Measurements from ENCODE around the gene MLLT11. TPM values are rescaled to one million over a fixed set of nuclear protein-coding genes. Genes with fewer than 3 reads are reported as not detected.

MLLT11 gene, protein sequence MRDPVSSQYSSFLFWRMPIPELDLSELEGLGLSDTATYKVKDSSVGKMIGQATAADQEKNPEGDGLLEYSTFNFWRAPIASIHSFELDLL
- 0.80 TPM for total RNA-seq

GRCh38 chr1:151060007-151060656 lies at the start of gene MLLT11:
Gene MLLT11 (plus strand): TSS chr1:151060397. CDS start chr1:151067225, 6,828 bp downstream.
- ATAC-seq = no peak

- no peak for ATAC-seq
These were observed 48.9 kb upstream of the MLLT11 start for GRCh38 chr1:151011154-151011850.

DNA sequence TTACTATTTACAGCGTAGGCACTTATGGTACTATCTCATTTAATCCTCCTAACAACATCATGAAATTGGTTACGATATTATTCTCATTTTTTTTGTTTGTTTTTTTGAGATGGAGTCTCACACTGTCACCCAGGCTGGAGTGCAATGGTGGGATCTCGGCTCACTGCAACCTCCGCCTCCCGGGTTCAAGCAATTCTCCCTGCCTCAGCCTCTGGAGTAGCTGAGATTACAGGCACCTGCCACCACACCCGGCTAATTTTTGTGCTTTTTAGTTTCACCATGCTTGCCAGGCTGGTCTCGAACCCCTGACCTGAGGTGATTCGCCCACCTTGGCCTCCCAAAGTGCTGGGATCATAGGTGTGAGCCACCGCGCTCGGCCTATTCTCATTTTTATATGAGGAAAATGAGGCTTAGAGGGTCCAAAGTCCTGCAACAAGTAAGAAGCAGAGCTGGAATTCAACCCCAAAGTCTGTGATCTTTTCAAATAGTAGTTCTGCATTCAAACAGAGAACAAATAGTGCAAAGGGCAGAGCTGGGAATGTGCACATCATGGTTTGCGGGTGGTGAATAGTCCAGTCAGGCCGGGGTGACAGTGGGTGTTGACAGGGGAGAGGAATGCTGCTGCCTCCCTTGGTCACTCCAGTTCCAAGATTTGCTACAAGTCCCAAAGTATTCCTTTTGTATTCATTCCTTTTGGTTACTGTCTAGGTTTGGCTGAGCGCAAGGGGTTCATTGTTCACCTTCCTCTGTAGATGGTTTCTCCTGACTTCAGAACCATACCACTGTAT lies 47.3 kb upstream of the MLLT11 start:
- ATAC-seq = no peak

- ATAC-seq = no peak
These were observed 46.7 kb upstream of the MLLT11 start for GRCh38 chr1:151013518-151013917.

DNA sequence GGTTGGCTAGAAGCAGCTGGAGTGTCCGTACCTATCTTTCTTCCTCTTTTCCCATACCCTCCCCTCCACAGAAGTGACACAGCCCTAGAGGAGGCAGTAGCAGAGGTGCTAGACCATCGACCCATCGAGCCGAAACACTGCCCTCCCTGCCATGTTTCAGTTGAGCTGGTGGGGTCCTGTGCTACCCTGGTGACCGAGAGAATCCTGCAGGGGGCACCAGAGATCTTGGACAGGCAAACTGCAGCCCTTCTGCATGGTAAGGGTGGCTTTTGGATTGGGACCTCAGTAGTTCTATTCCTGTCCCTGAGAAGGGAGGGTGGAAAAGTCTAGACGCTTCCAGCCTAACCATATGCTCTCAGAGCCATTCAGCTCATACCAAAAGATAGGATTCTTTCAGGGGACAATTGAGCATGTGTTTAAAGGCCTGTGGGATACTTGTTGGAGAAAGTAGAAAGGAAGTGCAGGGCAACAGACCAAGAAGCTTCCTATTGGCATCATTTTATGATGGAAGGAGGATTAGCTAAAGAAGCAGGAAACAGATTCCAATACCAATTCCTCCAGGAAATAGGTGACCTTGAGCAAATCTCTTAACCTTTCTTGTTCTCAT lies 35.6 kb upstream of the MLLT11 start:
- ATAC-seq = peak; percentile 89

DNA sequence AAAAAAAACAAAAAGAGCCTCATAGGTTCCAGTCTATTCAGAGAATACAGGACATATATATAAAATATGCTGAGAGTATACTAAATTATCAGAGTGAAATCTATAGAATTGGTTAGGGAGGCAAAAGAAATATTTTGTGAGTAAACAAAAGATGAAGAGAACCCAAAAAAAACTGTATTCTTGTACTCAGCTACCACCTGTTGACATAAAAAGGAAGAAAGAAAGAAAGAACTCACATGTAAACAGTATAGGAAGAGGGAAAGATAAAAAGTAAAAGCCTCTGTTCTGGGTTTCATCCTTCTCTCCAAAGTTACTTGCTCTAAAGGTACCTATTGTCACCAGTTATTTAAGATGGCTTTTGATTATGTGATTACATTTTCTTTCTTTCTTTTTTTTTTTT lies 33.7 kb upstream of the MLLT11 start:
- no peak for ATAC-seq

- no peak for ATAC-seq
These were observed 28.0 kb upstream of the MLLT11 start for GRCh38 chr1:151032164-151032563.

DNA sequence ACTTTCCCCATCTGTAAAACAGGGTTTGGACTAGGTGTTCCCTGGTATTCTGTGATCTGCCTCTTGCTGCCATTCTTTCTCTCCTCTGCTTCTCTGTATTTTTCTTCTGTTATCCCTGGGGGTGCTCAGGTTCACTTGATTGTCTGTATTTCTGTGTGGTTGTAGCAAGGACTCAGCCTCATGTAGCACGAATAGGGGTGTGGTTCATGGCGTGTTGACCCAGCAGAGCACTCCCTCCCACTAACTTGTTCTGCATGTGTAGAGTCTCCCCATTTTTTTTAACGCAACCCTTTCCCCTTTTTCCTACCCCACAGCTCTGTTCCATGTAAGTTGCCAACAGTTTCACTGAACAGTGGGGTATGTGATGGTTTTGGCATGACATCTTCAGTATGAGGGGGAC lies 25.0 kb upstream of the MLLT11 start:
- ATAC-seq = peak; percentile 43

DNA sequence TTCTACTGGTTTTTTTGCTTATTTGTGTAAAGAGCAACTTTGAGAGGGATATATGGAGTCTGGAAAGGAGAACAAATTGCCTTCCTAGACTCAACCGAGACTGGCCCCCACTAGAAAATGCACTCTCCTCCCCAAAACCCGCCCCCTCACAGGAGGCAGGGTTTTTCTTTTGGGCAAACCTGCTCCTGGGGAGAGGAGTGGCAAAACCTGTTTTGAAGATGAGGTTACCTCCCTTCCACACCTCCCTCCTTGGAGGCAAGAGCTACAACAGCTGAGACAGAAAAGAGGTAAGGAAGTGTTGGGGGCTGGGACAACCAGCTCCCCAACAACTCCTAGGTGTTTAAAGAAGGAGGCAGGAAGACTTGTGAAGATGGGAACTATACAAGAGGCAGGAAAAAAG lies 23.8 kb upstream of the MLLT11 start, which contains the start of gene BNIPL:
Gene BNIPL, plus strand, starts transcription at position 231 of the 400 bp plus-strand sequence. Its CDS starts 140 bp downstream, at position 371.
- ATAC-seq = peak; percentile 87

- ATAC-seq = peak; percentile 58
These were observed 23.2 kb upstream of the MLLT11 start for GRCh38 chr1:151037032-151037431.

DNA sequence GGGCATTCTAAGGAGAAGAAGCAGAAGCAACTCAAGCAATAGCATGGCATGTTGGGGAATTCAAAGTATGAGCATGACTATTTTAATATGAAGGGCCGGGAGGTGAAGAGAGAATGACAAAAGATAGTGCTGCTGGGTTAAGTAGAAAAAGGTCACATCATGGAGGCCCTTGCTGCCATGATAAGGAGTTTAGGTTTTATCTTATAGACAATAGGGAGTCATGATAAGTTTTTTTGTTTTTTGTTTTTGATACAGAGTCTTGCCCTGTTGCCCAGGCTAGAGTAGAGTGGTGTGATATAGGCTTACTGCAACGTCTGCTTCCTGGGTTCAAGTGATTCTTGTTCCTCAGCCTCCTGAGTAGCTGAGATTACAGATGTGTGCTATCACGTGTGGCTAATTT lies 20.7 kb upstream of the MLLT11 start:
- no peak for ATAC-seq

DNA sequence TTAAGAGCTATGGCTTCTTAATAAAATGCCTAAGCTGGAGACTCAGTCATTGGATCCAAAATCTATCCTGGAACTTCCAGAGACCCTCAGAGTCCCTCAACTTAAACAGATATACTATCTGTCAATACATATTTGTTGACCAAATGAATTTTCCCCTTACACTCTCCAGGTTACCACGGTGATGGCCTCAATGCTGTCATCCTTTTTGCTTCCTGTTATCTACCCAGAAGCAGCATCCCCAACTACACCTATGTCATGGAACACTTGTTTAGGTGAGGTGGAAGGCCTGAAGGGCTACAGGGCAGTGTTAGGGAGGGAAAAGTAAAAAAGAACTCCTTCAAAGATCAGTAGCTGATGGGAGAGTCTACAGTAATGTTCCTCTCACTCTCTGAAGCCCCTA lies 17.0 kb upstream of the MLLT11 start:
- ATAC-seq = no peak

GRCh38 chr1:151047591-151047924 lies 12.6 kb upstream of the MLLT11 start, which contains the start of gene C1orf56:
Gene C1orf56 (plus strand): TSS chr1:151047751. CDS start chr1:151047848, 97 bp downstream.
- peak; percentile 51 for ATAC-seq

DNA sequence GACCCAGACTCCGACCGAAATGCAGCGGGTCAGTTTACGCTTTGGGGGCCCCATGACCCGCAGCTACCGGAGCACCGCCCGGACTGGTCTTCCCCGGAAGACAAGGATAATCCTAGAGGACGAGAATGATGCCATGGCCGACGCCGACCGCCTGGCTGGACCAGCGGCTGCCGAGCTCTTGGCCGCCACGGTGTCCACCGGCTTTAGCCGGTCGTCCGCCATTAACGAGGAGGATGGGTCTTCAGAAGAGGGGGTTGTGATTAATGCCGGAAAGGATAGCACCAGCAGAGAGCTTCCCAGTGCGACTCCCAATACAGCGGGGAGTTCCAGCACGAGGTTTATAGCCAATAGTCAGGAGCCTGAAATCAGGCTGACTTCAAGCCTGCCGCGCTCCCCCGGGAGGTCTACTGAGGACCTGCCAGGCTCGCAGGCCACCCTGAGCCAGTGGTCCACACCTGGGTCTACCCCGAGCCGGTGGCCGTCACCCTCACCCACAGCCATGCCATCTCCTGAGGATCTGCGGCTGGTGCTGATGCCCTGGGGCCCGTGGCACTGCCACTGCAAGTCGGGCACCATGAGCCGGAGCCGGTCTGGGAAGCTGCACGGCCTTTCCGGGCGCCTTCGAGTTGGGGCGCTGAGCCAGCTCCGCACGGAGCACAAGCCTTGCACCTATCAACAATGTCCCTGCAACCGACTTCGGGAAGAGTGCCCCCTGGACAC lies 12.1 kb upstream of the MLLT11 start:
- ATAC-seq = peak; percentile 84

GRCh38 chr1:151048645-151049032 lies 11.6 kb upstream of the MLLT11 start:
- ATAC-seq = no peak

GRCh38 chr1:151049458-151049857 lies 10.7 kb upstream of the MLLT11 start:
- ATAC-seq = peak; percentile 1

GRCh38 chr1:151050051-151050688 lies 10.0 kb upstream of the MLLT11 start:
- ATAC-seq = no peak

DNA sequence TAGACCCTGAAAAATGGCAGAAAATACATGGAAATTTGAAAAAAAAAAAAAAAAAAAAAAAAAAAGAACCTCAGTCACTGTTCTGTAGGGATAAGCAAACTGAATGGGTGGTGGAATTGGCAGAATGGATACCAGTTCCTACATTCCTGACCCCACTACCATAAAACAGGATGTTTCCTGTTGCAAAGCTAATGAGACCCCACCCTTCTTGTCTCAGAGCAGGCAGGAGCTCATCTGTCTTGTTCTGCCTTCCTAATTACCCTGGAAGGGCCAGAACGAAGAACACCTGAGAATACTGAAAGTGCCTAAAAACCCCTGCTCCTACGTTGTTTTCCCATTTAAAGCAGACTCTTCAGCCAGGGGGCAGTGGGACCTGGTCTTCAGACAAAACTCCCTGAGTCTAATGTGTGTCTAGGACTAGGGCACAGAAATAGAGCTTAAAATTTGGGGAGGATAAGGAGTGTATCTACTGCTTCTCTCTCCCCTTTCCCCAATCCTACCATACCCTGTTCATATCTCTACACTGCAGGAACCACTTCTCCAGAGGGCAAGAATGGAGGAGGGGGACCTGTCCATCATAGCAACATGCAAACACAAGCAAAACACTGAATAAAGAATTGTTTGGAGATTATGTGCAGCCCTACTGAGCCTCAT lies 8.7 kb upstream of the MLLT11 start:
- no peak for ATAC-seq

DNA sequence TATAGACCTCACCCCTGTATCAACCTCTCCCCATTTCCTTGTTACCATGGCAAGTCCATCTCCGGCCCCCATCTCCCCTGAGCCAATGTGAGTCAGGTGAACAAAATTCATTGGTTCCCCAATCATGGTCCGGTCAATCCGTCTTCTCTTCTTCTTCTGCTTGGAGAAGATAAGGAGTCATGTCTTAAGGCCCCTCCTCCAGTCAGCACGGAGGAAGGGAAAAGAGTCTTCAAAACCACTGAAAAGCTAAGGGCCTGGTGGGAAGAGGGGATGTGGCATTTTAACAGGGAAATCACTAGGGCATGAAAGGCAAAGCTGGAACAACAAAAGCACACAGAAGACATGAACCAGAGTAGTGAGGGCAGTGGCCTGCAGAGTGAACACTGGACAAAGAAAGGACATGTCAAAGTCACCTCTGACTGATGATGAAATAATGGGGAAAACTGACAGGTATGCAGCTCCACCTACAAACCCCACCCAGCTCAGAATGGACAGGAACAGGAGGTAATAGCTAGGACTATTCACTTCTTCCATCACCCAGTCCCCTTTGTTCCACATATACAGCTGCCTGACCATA lies 5.1 kb upstream of the MLLT11 start:
- peak; percentile 43 for ATAC-seq

DNA sequence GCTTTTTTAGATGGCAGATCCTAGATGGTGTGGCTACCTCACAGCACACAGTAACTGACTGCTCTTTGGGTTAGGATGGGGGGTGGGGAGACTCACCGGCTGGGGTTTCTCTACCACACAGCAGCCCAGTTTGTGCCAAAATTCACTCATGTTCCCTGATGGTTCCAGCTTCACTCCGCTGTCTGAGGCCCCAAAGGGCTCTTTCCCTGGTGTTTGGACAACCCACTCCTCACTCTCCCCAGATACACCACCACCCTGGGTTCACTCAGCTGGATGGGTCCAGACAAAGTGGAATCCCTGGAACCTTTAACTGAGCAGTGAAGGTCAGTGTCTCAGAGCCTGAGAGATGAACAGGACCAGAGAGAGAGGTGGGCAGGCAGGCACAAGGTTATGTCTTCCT lies 4.6 kb upstream of the MLLT11 start:
- ATAC-seq = no peak

GRCh38 chr1:151056149-151056548 lies 4.0 kb upstream of the MLLT11 start:
- ATAC-seq = no peak
